PC-3 (cell line): ENCODE results near the gene OTC. TPM values are rescaled to one million over a fixed set of nuclear protein-coding genes. Genes with fewer than 3 reads are reported as not detected.

ENCODE experiments used
- ATAC-seq: fragments of 200-7000 bp; cut with Tn5 transposase; 2 replicates; pipeline ENCODE4 v1.9.1; 2020; ENCODE audit warnings: mild to moderate bottlenecking, moderate library complexity
- BruUV-seq: library from RNA; stranded (reverse); fragments of 400-500 nt; replicated peaks from 2 replicates; lab custom pipeline; 2021; lab: Mats Ljungman, UMichigan
- CTCF ChIA-PET: fragments of 300-600 bp; sonication (Branson Sonifier 250); formaldehyde crosslinking; loops from one replicate; lab custom pipeline; 2022; ENCODE audit warnings: antibody characterized with exemption; lab: Charles Lee
- POLR2A ChIA-PET: fragments of 300-600 bp; sonication (Branson Sonifier 250); formaldehyde crosslinking; loops from one replicate; lab custom pipeline; 2022; ENCODE audit warnings: antibody characterized with exemption; ENCODE audit not compliant: unreplicated experiment; lab: Charles Lee
- DNase-seq: peaks from one replicate; pipeline ENCODE4 v3.0.0-alpha.2; 2015
- H2AFZ ChIP-seq: fragments of 300-600 bp; sonication (generic); 2 replicates; pipeline ENCODE4 v1.6.0; 2016; ENCODE audit warnings: antibody characterized with exemption, low read length
- H3F3A ChIP-seq: fragments of 300-600 bp; sonication (generic); one replicate; pipeline ENCODE4 v1.6.0; 2017; ENCODE audit warnings: antibody characterized with exemption, low read length, control low read depth, mild to moderate bottlenecking; ENCODE audit not compliant: unreplicated experiment
- H3K27ac ChIP-seq: fragments of 300-600 bp; sonication (generic); 2 replicates; pipeline ENCODE4 v1.5.1; 2016; ENCODE audit warnings: mild to moderate bottlenecking, low read length
- H3K27me3 ChIP-seq: fragments of 300-600 bp; sonication (generic); 2 replicates; pipeline ENCODE4 v1.6.1; 2016; ENCODE audit warnings: low read length, mixed read lengths
- H3K36me3 ChIP-seq: fragments of 300-600 bp; sonication (generic); 2 replicates; pipeline ENCODE4 v1.6.1; 2016; ENCODE audit warnings: low read depth, mixed run types, low read length, mixed read lengths
- H3K4me1 ChIP-seq: fragments of 300-600 bp; sonication (generic); 2 replicates; pipeline ENCODE4 v1.5.1; 2016; ENCODE audit warnings: low read length; ENCODE audit not compliant: insufficient read depth
- H3K4me2 ChIP-seq: fragments of 300-600 bp; sonication (generic); 2 replicates; pipeline ENCODE4 v1.6.0; 2016; ENCODE audit warnings: low read length
- H3K4me3 ChIP-seq: fragments of 300-600 bp; sonication (generic); 2 replicates; pipeline ENCODE4 v1.5.1; 2016; ENCODE audit warnings: mild to moderate bottlenecking, low read length, mixed read lengths
- H3K79me2 ChIP-seq: fragments of 300-600 bp; sonication (generic); 2 replicates; pipeline ENCODE4 v1.6.1; 2017; ENCODE audit warnings: low read length, mixed read lengths
- H3K9ac ChIP-seq: fragments of 300-600 bp; sonication (generic); 2 replicates; pipeline ENCODE4 v1.6.0; 2016; ENCODE audit warnings: mild to moderate bottlenecking, low read length
- H3K9me2 ChIP-seq: fragments of 300-600 bp; sonication (generic); replicated peaks from 2 replicates; pipeline ENCODE4 v1.6.1; 2016; ENCODE audit warnings: mixed run types, low read length, mixed read lengths
- H3K9me3 ChIP-seq: fragments of 300-600 bp; sonication (generic); 2 replicates; pipeline ENCODE4 v1.6.1; 2016; ENCODE audit warnings: low read length, mixed read lengths
- H4K20me1 ChIP-seq: fragments of 300-600 bp; sonication (generic); 2 replicates; pipeline ENCODE4 v1.6.1; 2016; ENCODE audit warnings: low read length, mixed read lengths
- CTCF ChIP-seq: fragments of 300-600 bp; sonication (generic); conservative IDR thresholded peaks from 2 replicates; pipeline ENCODE4 v1.5.1; 2017; ENCODE audit warnings: antibody characterized with exemption, low read depth, mild to moderate bottlenecking, low read length
- EZH2 ChIP-seq: fragments of 300-600 bp; sonication (generic); IDR thresholded peaks from one replicate; pipeline ENCODE4 v1.6.1; 2017; ENCODE audit warnings: antibody characterized with exemption, mild to moderate bottlenecking, low read length; ENCODE audit not compliant: unreplicated experiment
- EZH2phosphoT487 ChIP-seq: fragments of 300-600 bp; sonication (generic); IDR thresholded peaks from 2 replicates; pipeline ENCODE4 v1.6.1; 2018; ENCODE audit warnings: mild to moderate bottlenecking, antibody characterized with exemption, low read length, borderline replicate concordance
- intact Hi-C: fragments of 100-400 bp; cut with micrococcal nuclease; formaldehyde crosslinking; loops from 2 replicates; pipeline ENCODE4 v1.9.0; 2023
- total RNA-seq: library from RNA; depleted of rRNA; stranded (reverse); fragments of >200 nt; gene quantifications from 2 replicates; pipeline ENCODE4 v1.2.3, GENCODE V29; 2014; rRNA removed

The OTC gene
- total RNA-seq, 1 experiment from 2014 or later, result not detected

- no peak overlapping the region for H3K9ac ChIP-seq
- no peaks in the 10 kb centered on the region for H3K9me2 ChIP-seq
- CTCF ChIA-PET, result no interaction called here
These were observed 116.3 kb downstream of the OTC start for GRCh38 chrX:38468563-38469157.

More at GRCh38 chrX:38468563-38469157, 116.3 kb downstream of the OTC start:
- no peak for ATAC-seq
- intact Hi-C loops, result no loop called here
- Histone ChIP-seq H3F3A (no peaks in the 10 kb centered on the region), H3K4me2 (no peak overlapping the region), H3K9me3 (no peaks in the 10 kb centered on the region), H2AFZ (no peak overlapping the region), H3K4me1 (no peaks in the 10 kb centered on the region), H4K20me1 (no peaks in the 10 kb centered on the region), H3K27ac (no peak overlapping the region), H3K4me3 (no peak overlapping the region), H3K27me3 (no peaks in the 10 kb centered on the region), H3K36me3 (no peaks in the 10 kb centered on the region), H3K79me2 (no peaks in the 10 kb centered on the region)
- no TSS peak for BruUV-seq
- no peak for TF ChIP-seq EZH2phosphoT487
- TF ChIP-seq EZH2, result no peak
- TF ChIP-seq CTCF, result no peak
- POLR2A ChIA-PET, result no interaction called here
- no peak for DNase-seq

Other genes with a start within 250 kb of the OTC start
- gene SRPX, start 131.7 kb upstream of the OTC start, total RNA-seq, result 5.0 and 5.4 TPM in 2 replicates
- gene RPGR, start 25.1 kb upstream of the OTC start, total RNA-seq, result 8.3 and 9.3 TPM in 2 replicates
- gene TSPAN7, start 208.9 kb downstream of the OTC start, total RNA-seq, result not detected in 2 replicates